Thymus (tissue), 11 donors: Measurements from ENCODE around the gene ZNF10. TPM values are rescaled to one million over a fixed set of nuclear protein-coding genes. Genes with fewer than 3 reads are reported as not detected.

ENCODE experiments used
- DNase-seq, 9 donors: peaks; one replicate each; pipeline ENCODE4 v3.0.0-alpha.2; 2013; ENCODE audit warnings: low spot score in 9 of 9, low read depth in 6 of 9, missing footprints in 1 of 9
- H3K27ac ChIP-seq, 2 donors: one replicate each; pipeline ENCODE4 v1.5.1; 2013; ENCODE audit warnings: control low read depth in 1 of 2, low read depth in 1 of 2, low read length in 1 of 2, mild to moderate bottlenecking in 1 of 2, moderate library complexity in 1 of 2
- H3K27me3 ChIP-seq, 2 donors: one replicate each; pipeline ENCODE4 v1.5.1; 2013; ENCODE audit warnings: low read length in 1 of 2; ENCODE audit not compliant: control insufficient read depth in 2 of 2, insufficient read depth in 1 of 2
- H3K36me3 ChIP-seq, 2 donors: one replicate each; pipeline ENCODE4 v1.5.1; 2013; ENCODE audit warnings: low read length in 1 of 2, mild to moderate bottlenecking in 1 of 2, moderate library complexity in 1 of 2; ENCODE audit not compliant: control insufficient read depth in 2 of 2, insufficient read depth in 2 of 2
- H3K4me1 ChIP-seq, 2 donors: one replicate each; pipeline ENCODE4 v1.5.1; 2013; ENCODE audit warnings: low read length in 2 of 2; ENCODE audit not compliant: control insufficient read depth in 2 of 2, insufficient read depth in 2 of 2
- H3K4me3 ChIP-seq, 2 donors: one replicate each; pipeline ENCODE4 v1.5.1; 2013; ENCODE audit warnings: low read length in 2 of 2, control low read depth in 1 of 2, mild to moderate bottlenecking in 1 of 2
- H3K9me3 ChIP-seq, 2 donors: one replicate each; pipeline ENCODE4 v1.5.1; 2013; ENCODE audit warnings: low read length in 1 of 2, mild to moderate bottlenecking in 1 of 2; ENCODE audit not compliant: control insufficient read depth in 2 of 2, insufficient read depth in 1 of 2
- WGBS: extraction: QIAGEN DNeasy Blood & Tissue Kit; methylation state at CpG from one replicate; pipeline ENCODE4 v1.1.7; 2013; 5-methylcytosine and 5-hydroxymethylcytosine counted together
- polyA plus RNA-seq: library from polyadenylated mRNA; stranded (reverse); fragments of 200-250 nt; gene quantifications from one replicate; pipeline ENCODE4 v1.2.3, GENCODE V29; 2013
- total RNA-seq: library from RNA; stranded (reverse); fragments of 120-200 nt; gene quantifications from one replicate; pipeline ENCODE4 v1.2.4, GENCODE V29; 2013
- donor health status: healthy.

The ZNF10 gene
- total and polyA plus RNA-seq, 2 donors: 8.2 to 15.2 TPM

- H3K4me3 ChIP-seq: no peak overlapping the region
- no peak for DNase-seq
- H3K27me3 ChIP-seq: no peaks in the 10 kb centered on the region
- H3K36me3 ChIP-seq: peaks cover 20 to 25% of the 10 kb centered on the region in 2 donors
- WGBS: 99% methylated on average over 8 of the region's 8 CpGs
- no peak overlapping the region for H3K27ac ChIP-seq
- H3K9me3 ChIP-seq: peaks cover 6 to 46% of the 10 kb centered on the region in 2 donors
- no peaks in the 10 kb centered on the region for H3K4me1 ChIP-seq
Observed at GRCh38 chr12:133180669-133181068, 50.2 kb downstream of the ZNF10 start.

GRCh38 chr12:133181238-133181959, 51.0 kb downstream of the ZNF10 start, which contains the start of gene ZNF268:
Gene ZNF268 (plus strand): TSS chr12:133181495. CDS start chr12:133181998, 503 bp downstream.
- Histone ChIP-seq H3K4me3 (peak within 1 kb of the TSS; percentile 72 to 94), H3K4me1 (no peaks in the 10 kb centered on the region), H3K27ac (peak within 1 kb of the TSS; percentile 69 to 70), H3K9me3 (peaks cover 8 to 46% of the 10 kb centered on the region in 2 donors), H3K36me3 (peaks cover 21 to 32% of the 10 kb centered on the region in 2 donors), H3K27me3 (no peaks in the 10 kb centered on the region)
- peak; percentile 75 to 95 (median 86) for DNase-seq
- 2% methylated on average over 40 of the region's 40 CpGs for WGBS

- Histone ChIP-seq H3K27me3 (no peaks in the 10 kb centered on the region), H3K27ac (no peak overlapping the region), H3K36me3 (peaks cover 82 to 85% of the 10 kb centered on the region in 2 donors), H3K9me3 (peaks cover 43 to 51% of the 10 kb centered on the region in 2 donors), H3K4me3 (no peak overlapping the region), H3K4me1 (no peaks in the 10 kb centered on the region)
- DNase-seq: no peak
- 100% methylated on average over 2 of the region's 2 CpGs for WGBS
Observed at GRCh38 chr12:133190176-133190575, 59.7 kb downstream of the ZNF10 start.

GRCh38 chr12:133192847-133193246, 62.4 kb downstream of the ZNF10 start:
- Histone ChIP-seq H3K36me3 (peaks cover 70 to 76% of the 10 kb centered on the region in 2 donors), H3K4me1 (no peaks in the 10 kb centered on the region), H3K27ac (no peak overlapping the region), H3K27me3 (no peaks in the 10 kb centered on the region), H3K9me3 (peaks cover 40 to 44% of the 10 kb centered on the region in 2 donors), H3K4me3 (no peak overlapping the region)
- no peak for DNase-seq
- WGBS: 99% methylated on average over 5 of the region's 5 CpGs

GRCh38 chr12:133201888-133202287, 71.5 kb downstream of the ZNF10 start:
- 48% methylated on average over 2 of the region's 2 CpGs for WGBS
- Histone ChIP-seq H3K27me3 (no peaks in the 10 kb centered on the region), H3K4me1 (no peaks in the 10 kb centered on the region), H3K4me3 (no peak overlapping the region), H3K9me3 (peaks cover 16 to 21% of the 10 kb centered on the region in 2 donors), H3K27ac (no peak overlapping the region), H3K36me3 (peaks cover 14 to 24% of the 10 kb centered on the region in 2 donors)
- DNase-seq: no peak

DNA sequence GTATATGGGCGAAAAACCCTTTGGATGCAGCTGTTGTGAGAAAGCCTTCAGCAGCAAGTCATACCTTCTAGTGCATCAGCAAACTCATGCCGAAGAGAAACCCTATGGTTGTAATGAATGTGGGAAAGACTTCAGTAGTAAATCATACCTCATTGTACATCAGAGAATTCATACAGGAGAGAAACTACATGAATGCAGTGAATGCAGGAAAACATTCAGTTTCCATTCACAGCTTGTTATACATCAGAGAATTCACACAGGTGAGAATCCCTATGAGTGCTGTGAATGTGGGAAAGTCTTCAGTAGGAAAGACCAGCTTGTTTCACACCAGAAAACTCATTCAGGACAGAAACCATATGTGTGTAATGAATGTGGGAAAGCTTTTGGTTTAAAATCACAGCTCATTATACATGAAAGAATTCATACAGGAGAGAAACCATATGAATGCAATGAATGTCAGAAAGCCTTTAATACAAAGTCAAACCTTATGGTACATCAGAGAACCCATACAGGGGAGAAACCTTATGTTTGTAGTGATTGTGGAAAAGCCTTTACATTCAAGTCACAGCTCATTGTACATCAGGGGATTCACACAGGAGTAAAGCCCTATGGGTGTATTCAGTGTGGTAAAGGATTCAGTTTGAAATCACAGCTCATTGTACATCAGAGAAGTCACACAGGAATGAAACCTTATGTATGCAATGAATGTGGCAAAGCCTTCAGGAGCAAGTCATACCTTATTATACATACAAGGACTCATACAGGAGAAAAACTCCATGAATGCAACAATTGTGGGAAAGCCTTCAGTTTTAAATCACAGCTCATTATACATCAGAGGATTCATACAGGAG, 72.3 kb downstream of the ZNF10 start:
- DNase-seq: no peak
- Histone ChIP-seq H3K9me3 (peaks cover 20 to 22% of the 10 kb centered on the region in 2 donors), H3K4me3 (no peak overlapping the region), H3K4me1 (no peaks in the 10 kb centered on the region), H3K36me3 (peaks cover 14 to 24% of the 10 kb centered on the region in 2 donors), H3K27ac (no peak overlapping the region), H3K27me3 (no peaks in the 10 kb centered on the region)
- 98% methylated on average over 2 of the region's 2 CpGs for WGBS

DNA sequence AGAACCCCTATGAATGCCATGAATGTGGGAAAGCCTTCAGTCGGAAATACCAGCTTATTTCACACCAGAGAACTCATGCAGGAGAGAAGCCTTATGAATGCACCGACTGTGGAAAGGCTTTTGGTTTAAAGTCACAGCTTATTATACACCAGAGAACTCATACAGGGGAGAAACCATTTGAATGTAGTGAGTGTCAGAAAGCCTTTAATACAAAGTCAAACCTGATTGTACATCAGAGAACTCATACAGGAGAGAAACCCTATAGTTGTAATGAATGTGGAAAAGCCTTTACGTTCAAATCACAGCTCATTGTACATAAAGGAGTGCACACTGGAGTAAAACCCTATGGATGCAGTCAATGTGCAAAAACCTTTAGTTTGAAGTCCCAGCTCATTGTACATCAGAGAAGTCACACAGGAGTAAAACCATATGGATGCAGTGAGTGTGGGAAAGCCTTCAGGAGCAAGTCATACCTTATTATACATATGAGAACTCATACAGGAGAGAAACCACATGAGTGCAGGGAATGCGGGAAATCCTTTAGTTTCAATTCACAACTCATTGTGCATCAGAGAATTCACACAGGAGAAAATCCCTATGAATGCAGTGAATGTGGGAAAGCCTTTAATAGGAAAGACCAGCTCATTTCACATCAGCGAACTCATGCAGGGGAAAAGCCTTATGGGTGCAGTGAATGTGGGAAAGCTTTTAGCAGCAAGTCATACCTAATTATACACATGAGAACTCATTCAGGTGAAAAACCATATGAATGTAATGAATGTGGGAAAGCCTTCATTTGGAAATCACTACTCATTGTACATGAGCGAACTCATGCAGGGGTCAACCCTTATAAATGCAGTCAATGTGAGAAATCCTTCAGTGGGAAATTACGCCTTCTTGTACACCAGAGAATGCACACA, 73.2 kb downstream of the ZNF10 start:
- Histone ChIP-seq H3K36me3 (peaks cover 14 to 24% of the 10 kb centered on the region in 2 donors), H3K9me3 (peaks cover 26 to 28% of the 10 kb centered on the region in 2 donors)
- WGBS: 98% methylated on average over 7 of the region's 7 CpGs

GRCh38 chr12:133204264-133204603, 73.8 kb downstream of the ZNF10 start:
- Histone ChIP-seq H3K4me3 (no peak overlapping the region), H3K27me3 (no peaks in the 10 kb centered on the region), H3K27ac (no peak overlapping the region), H3K4me1 (no peaks in the 10 kb centered on the region), H3K36me3 (peaks cover 14 to 24% of the 10 kb centered on the region in 2 donors), H3K9me3 (peaks cover 27 to 34% of the 10 kb centered on the region in 2 donors)
- no peak for DNase-seq
- 97% methylated on average over 1 of the region's 1 CpG for WGBS

More for the DNA sequence above, 73.2 kb downstream of the ZNF10 start:
- no peak for DNase-seq
- Histone ChIP-seq H3K27ac (no peak overlapping the region), H3K4me3 (no peak overlapping the region), H3K27me3 (no peaks in the 10 kb centered on the region), H3K4me1 (no peaks in the 10 kb centered on the region)
